ENCODE measurements around the gene MYOG. TPM values are rescaled to one million over a fixed set of nuclear protein-coding genes. Genes with fewer than 3 reads are reported as not detected.

The MYOG gene
- total and polyA plus RNA-seq, 2 donors (not counting 1 experiment from before 2014, with no cell fraction given): not detected

GRCh38 chr1:203038217-203038741, 47.5 kb downstream of the MYOG start:
- Histone ChIP-seq H2AFZ (ENCODE audit: low read length) (no peak overlapping the region), H3K36me3 (ENCODE audit: control insufficient read depth, insufficient read depth, low read length) (no peaks in the 10 kb centered on the region), H3K9ac (ENCODE audit: insufficient read depth, low read length) (no peak overlapping the region), H4K20me1 (ENCODE audit: control insufficient read depth, extremely low read depth, insufficient read depth, low read length) (no peaks in the 10 kb centered on the region), H3K79me2 (ENCODE audit: control insufficient read depth, insufficient read depth, low read length) (no peaks in the 10 kb centered on the region), H3K4me1 (ENCODE audit: control insufficient read depth, extremely low read depth, insufficient read depth, low read length) (peaks cover 19% of the 10 kb centered on the region), H3K4me2 (ENCODE audit: extremely low read depth, insufficient read depth, low read length) (no peak overlapping the region), H3K4me3 (replicated peaks in 1 of 4; ENCODE audit: control extremely low read depth in 1 of 4, insufficient read depth in 1 of 4, low read depth in 3 of 4, low read length in 4 of 4) (no peak overlapping the region), H3K27me3 (ENCODE audit: control insufficient read depth, insufficient read depth, low read length) (no peaks in the 10 kb centered on the region), H3K27ac (ENCODE audit: insufficient read depth, low read length) (no peak overlapping the region), H3K9me3 (ENCODE audit: control insufficient read depth, insufficient read depth, low read depth, low read length) (no peaks in the 10 kb centered on the region)
- TF ChIP-seq EZH2 (IDR thresholded peaks at IDR 0.05; ENCODE audit: low read length, missing control alignments): no peak
- TF ChIP-seq CTCF (conservative IDR thresholded peaks at IDR 0.05 in 1 of 2, IDR thresholded peaks at IDR 0.05 in 1 of 2; ENCODE audit: low read depth in 1 of 2, low read length in 2 of 2): peak in 1 of 2 donors; percentile 21
- DNase-seq (ENCODE audit: low read depth in 2 of 2): peak; percentile 69 to 85

- peaks cover 2% of the 10 kb centered on the region for H3K27me3 ChIP-seq (ENCODE audit: control insufficient read depth, insufficient read depth, low read length)
- no peak for DNase-seq (ENCODE audit: low read depth in 2 of 2)
- no peaks in the 10 kb centered on the region for H3K9me3 ChIP-seq (ENCODE audit: control insufficient read depth, insufficient read depth, low read depth, low read length)
- H3K9ac ChIP-seq (ENCODE audit: insufficient read depth, low read length): no peak overlapping the region
- no peak overlapping the region for H3K4me3 ChIP-seq (replicated peaks in 1 of 4; ENCODE audit: control extremely low read depth in 1 of 4, insufficient read depth in 1 of 4, low read depth in 3 of 4, low read length in 4 of 4)
- TF ChIP-seq CTCF (conservative IDR thresholded peaks at IDR 0.05 in 1 of 2, IDR thresholded peaks at IDR 0.05 in 1 of 2; ENCODE audit: low read depth in 1 of 2, low read length in 2 of 2) (no peak), EZH2 (IDR thresholded peaks at IDR 0.05; ENCODE audit: low read length, missing control alignments) (no peak)
- H3K27ac ChIP-seq (ENCODE audit: insufficient read depth, low read length): no peak overlapping the region
- no peaks in the 10 kb centered on the region for H4K20me1 ChIP-seq (ENCODE audit: control insufficient read depth, extremely low read depth, insufficient read depth, low read length)
- no peak overlapping the region for H3K4me2 ChIP-seq (ENCODE audit: extremely low read depth, insufficient read depth, low read length)
- H3K4me1 ChIP-seq (ENCODE audit: control insufficient read depth, extremely low read depth, insufficient read depth, low read length): peaks cover 19% of the 10 kb centered on the region
- no peaks in the 10 kb centered on the region for H3K79me2 ChIP-seq (ENCODE audit: control insufficient read depth, insufficient read depth, low read length)
- H3K36me3 ChIP-seq (ENCODE audit: control insufficient read depth, insufficient read depth, low read length): no peaks in the 10 kb centered on the region
- no peak overlapping the region for H2AFZ ChIP-seq (ENCODE audit: low read length)
Measured at GRCh38 chr1:203037509-203038190, 48.2 kb downstream of the MYOG start.

- Histone ChIP-seq H3K4me1 (ENCODE audit: control insufficient read depth, extremely low read depth, insufficient read depth, low read length) (peaks cover 19% of the 10 kb centered on the region), H3K27me3 (ENCODE audit: control insufficient read depth, insufficient read depth, low read length) (peaks cover 3% of the 10 kb centered on the region), H3K9ac (ENCODE audit: insufficient read depth, low read length) (no peak overlapping the region), H4K20me1 (ENCODE audit: control insufficient read depth, extremely low read depth, insufficient read depth, low read length) (no peaks in the 10 kb centered on the region), H3K9me3 (ENCODE audit: control insufficient read depth, insufficient read depth, low read depth, low read length) (no peaks in the 10 kb centered on the region), H3K4me2 (ENCODE audit: extremely low read depth, insufficient read depth, low read length) (no peak overlapping the region), H2AFZ (ENCODE audit: low read length) (no peak overlapping the region), H3K36me3 (ENCODE audit: control insufficient read depth, insufficient read depth, low read length) (no peaks in the 10 kb centered on the region), H3K27ac (ENCODE audit: insufficient read depth, low read length) (no peak overlapping the region), H3K4me3 (replicated peaks in 1 of 4; ENCODE audit: control extremely low read depth in 1 of 4, insufficient read depth in 1 of 4, low read depth in 3 of 4, low read length in 4 of 4) (no peak overlapping the region), H3K79me2 (ENCODE audit: control insufficient read depth, insufficient read depth, low read length) (no peaks in the 10 kb centered on the region)
- DNase-seq (ENCODE audit: low read depth in 2 of 2): no peak
- TF ChIP-seq EZH2 (IDR thresholded peaks at IDR 0.05; ENCODE audit: low read length, missing control alignments) (no peak), CTCF (conservative IDR thresholded peaks at IDR 0.05 in 1 of 2, IDR thresholded peaks at IDR 0.05 in 1 of 2; ENCODE audit: low read depth in 1 of 2, low read length in 2 of 2) (no peak)
Measured at GRCh38 chr1:203036537-203036936, 49.3 kb downstream of the MYOG start.
